HCT116 (cell line): Measurements from ENCODE around the gene PA2G4. TPM values are rescaled to one million over a fixed set of nuclear protein-coding genes. Genes with fewer than 3 reads are reported as not detected.

Experiments used
- ATAC-seq: fragments of 200-7000 bp; cut with Tn5 transposase; 2 replicates; pipeline ENCODE4 v1.9.1; 2020; ENCODE audit warnings: mild to moderate bottlenecking, moderate library complexity
- BruUV-seq: library from RNA; stranded (reverse); fragments of 400-500 nt; replicated peaks from 2 replicates; lab custom pipeline; 2021; lab: Mats Ljungman, UMichigan
- CTCF ChIA-PET: fragments of 300-600 bp; sonication (Branson Sonifier 250); formaldehyde crosslinking; loops from one replicate; lab custom pipeline; 2021; ENCODE audit warnings: antibody characterized with exemption; lab: Charles Lee
- POLR2A ChIA-PET: fragments of 300-600, 350-600 bp; sonication (Branson Sonifier 250); formaldehyde crosslinking; loops from one replicate; lab custom pipeline; 2021; ENCODE audit warnings: antibody characterized with exemption; lab: Charles Lee
- RAD21 ChIA-PET, 2 experiments: fragments of 300-600 bp; sonication (Branson Sonifier 250); formaldehyde crosslinking; loops; one replicate each; lab custom pipeline; 2023; ENCODE audit warnings: low total read pairs in 2 of 2; ENCODE audit not compliant: uncharacterized antibody in 2 of 2, unreplicated experiment in 2 of 2, low non-redundant PET in 1 of 2; lab: Charles Lee
- DNase-seq: peaks from one replicate; pipeline ENCODE4 v3.0.0-alpha.2; 2010; ENCODE audit warnings: low read depth, low spot score
- H2AFZ ChIP-seq: fragments of 200-600 bp; shearing (Covaris generic), sonication (generic); 2 replicates; pipeline ENCODE4 v1.6.1; 2017; ENCODE audit warnings: low read depth, mixed run types, mixed read lengths, antibody characterized with exemption, low read length; ENCODE audit not compliant: poor library complexity, severe bottlenecking
- H3K27ac ChIP-seq: 2 replicates; pipeline ENCODE4 v1.5.1; 2012; ENCODE audit warnings: low read depth, low read length
- H3K27me3 ChIP-seq: fragments of 200-600 bp; sonication (generic); 2 replicates; pipeline ENCODE4 v1.6.1; 2016; ENCODE audit warnings: mixed run types, low read length, mixed read lengths; ENCODE audit not compliant: insufficient read depth
- H3K36me3 ChIP-seq, 2 experiments: fragments of 200-500 bp in 1 of 2; fragments of 200-600 bp in 1 of 2; sonication (Bioruptor generic) in 1 of 2; sonication (generic) in 1 of 2; 2 replicates each; pipeline versions ENCODE4 v1.5.1 to v1.6.1; 2014 to 2016; ENCODE audit warnings: low read length in 2 of 2, inconsistent platforms in 1 of 2, mixed read lengths in 1 of 2, mixed run types in 1 of 2; ENCODE audit not compliant: insufficient read depth in 2 of 2, control insufficient read depth in 1 of 2
- H3K4me1 ChIP-seq, 2 experiments: fragments of 200-600 bp in 1 of 2; sonication (generic) in 1 of 2; 2 replicates each; pipeline versions ENCODE4 v1.5.1 to v1.6.1; 2012 to 2017; ENCODE audit warnings: low read length in 2 of 2, inconsistent platforms in 1 of 2, mild to moderate bottlenecking in 1 of 2, mixed read lengths in 1 of 2, mixed run types in 1 of 2, moderate library complexity in 1 of 2; ENCODE audit not compliant: insufficient read depth in 2 of 2, control insufficient read depth in 1 of 2
- H3K4me2 ChIP-seq: fragments of 200-600 bp; sonication (generic); 2 replicates; pipeline ENCODE4 v1.6.1; 2017; ENCODE audit warnings: mixed run types, low read length, mixed read lengths
- H3K4me3 ChIP-seq, 2 experiments: fragments of 200-600 bp in 1 of 2; sonication (generic) in 1 of 2; replicated peaks in 1 of 2; 2 replicates each; pipeline ENCODE4 v1.5.1; 2011 to 2016; ENCODE audit warnings: low read length in 2 of 2, control low read depth in 1 of 2, low read depth in 1 of 2, mild to moderate bottlenecking in 1 of 2, mixed read lengths in 1 of 2, mixed run types in 1 of 2
- H3K79me2 ChIP-seq: fragments of 200-600 bp; sonication (generic); 2 replicates; pipeline ENCODE4 v1.6.1; 2017; ENCODE audit warnings: mild to moderate bottlenecking, mixed run types, low read length, moderate library complexity, mixed read lengths; ENCODE audit not compliant: insufficient read depth
- H3K9ac ChIP-seq: fragments of 200-600 bp; sonication (generic); 2 replicates; pipeline ENCODE4 v1.6.1; 2016; ENCODE audit warnings: low read length, mixed read lengths
- H3K9me2 ChIP-seq: fragments of 200-600 bp; sonication (generic), shearing (Covaris generic); 2 replicates; pipeline ENCODE4 v1.6.1; 2017; ENCODE audit warnings: mixed run types, mild to moderate bottlenecking, moderate library complexity; ENCODE audit not compliant: insufficient read depth
- H3K9me3 ChIP-seq, 2 experiments: fragments of 200-500 bp in 1 of 2; fragments of 200-600 bp in 1 of 2; sonication (Bioruptor generic) in 1 of 2; sonication (generic) in 1 of 2; 2 replicates each; pipeline ENCODE4 v1.6.1; 2014 to 2017; ENCODE audit warnings: low read length in 2 of 2, mixed read lengths in 2 of 2, inconsistent platforms in 1 of 2, low read depth in 1 of 2, mild to moderate bottlenecking in 1 of 2, mixed run types in 1 of 2, moderate library complexity in 1 of 2; ENCODE audit not compliant: control insufficient read depth in 1 of 2, insufficient read depth in 1 of 2
- H4K20me1 ChIP-seq: fragments of 200-600 bp; sonication (generic), shearing (Covaris generic); 2 replicates; pipeline ENCODE4 v1.6.1; 2017; ENCODE audit warnings: mixed run types, mild to moderate bottlenecking, moderate library complexity; ENCODE audit not compliant: insufficient read depth
- ATF3 ChIP-seq: IDR thresholded peaks from 2 replicates; pipeline ENCODE4 v1.6.1; 2012
- CEBPB ChIP-seq: IDR thresholded peaks from 2 replicates; pipeline ENCODE4 v1.6.1; 2012; ENCODE audit warnings: low read depth
- CTCF ChIP-seq, 3 experiments: fragments of 200-600 bp in 1 of 3; sonication (generic) in 1 of 3; IDR thresholded peaks in 2 of 3; conservative IDR thresholded peaks in 1 of 3; 2 replicates each; pipeline ENCODE4 v1.5.1; 2012 to 2017; ENCODE audit warnings: low read depth in 2 of 3, low read length in 2 of 3, antibody characterized with exemption in 1 of 3, borderline replicate concordance in 1 of 3, control low read depth in 1 of 3, mild to moderate bottlenecking in 1 of 3, mixed read lengths in 1 of 3, mixed run types in 1 of 3, moderate library complexity in 1 of 3; ENCODE audit not compliant: insufficient read depth in 1 of 3
- EGR1 ChIP-seq: IDR thresholded peaks from 2 replicates; pipeline ENCODE4 v1.6.1; 2012; ENCODE audit warnings: low read depth
- ELF1 ChIP-seq: IDR thresholded peaks from 2 replicates; pipeline ENCODE4 v1.6.1; 2012; ENCODE audit warnings: low read depth, borderline replicate concordance
- EZH2 ChIP-seq: fragments of 200-600 bp; sonication (generic); IDR thresholded peaks from 2 replicates; pipeline ENCODE4 v1.6.1; 2017; ENCODE audit warnings: antibody characterized with exemption, mixed run types
- EZH2phosphoT487 ChIP-seq: fragments of 200-600 bp; IDR thresholded peaks from 2 replicates; pipeline ENCODE4 v1.6.1; 2018; ENCODE audit warnings: antibody characterized with exemption, borderline replicate concordance
- FOSL1 ChIP-seq: IDR thresholded peaks from 2 replicates; pipeline ENCODE4 v1.6.1; 2012; ENCODE audit warnings: low read depth
- JUND ChIP-seq: IDR thresholded peaks from 2 replicates; pipeline ENCODE4 v1.6.1; 2012
- MAX ChIP-seq: IDR thresholded peaks from 2 replicates; pipeline ENCODE4 v1.6.1; 2012
- POLR2AphosphoS5 ChIP-seq: IDR thresholded peaks from 2 replicates; pipeline ENCODE4 v1.6.1; 2011; ENCODE audit warnings: mild to moderate bottlenecking, low read depth, low read length, moderate library complexity
- RAD21 ChIP-seq: IDR thresholded peaks from 2 replicates; pipeline ENCODE4 v1.6.1; 2012; ENCODE audit warnings: low read depth, mild to moderate bottlenecking
- REST ChIP-seq: IDR thresholded peaks from 2 replicates; pipeline ENCODE4 v1.6.1; 2012; ENCODE audit warnings: low read depth
- SIN3A ChIP-seq: IDR thresholded peaks from 2 replicates; pipeline ENCODE4 v1.6.1; 2012; ENCODE audit warnings: low read depth
- SRF ChIP-seq: IDR thresholded peaks from 2 replicates; pipeline ENCODE4 v1.6.1; 2012; ENCODE audit warnings: low read depth
- TCF7L2 ChIP-seq: IDR thresholded peaks from 2 replicates; pipeline ENCODE4 v1.7.0; 2011; ENCODE audit warnings: borderline replicate concordance, inconsistent platforms; ENCODE audit not compliant: insufficient read depth, insufficient read length; ENCODE audit errors: extremely low read depth
- YY1 ChIP-seq: IDR thresholded peaks from 2 replicates; pipeline ENCODE4 v1.6.1; 2011; ENCODE audit warnings: low read length, low read depth, moderate library complexity, mild to moderate bottlenecking; ENCODE audit not compliant: insufficient replicate concordance; ENCODE audit errors: extremely low read depth
- ZBTB33 ChIP-seq: IDR thresholded peaks from 2 replicates; pipeline ENCODE4 v1.6.1; 2011; ENCODE audit warnings: mild to moderate bottlenecking, low read length, moderate library complexity; ENCODE audit not compliant: insufficient replicate concordance; ENCODE audit errors: extremely low read depth
- ZFX ChIP-seq: fragments of 450-650 bp; IDR thresholded peaks from 2 replicates; pipeline ENCODE4 v1.6.1; 2017
- ZNF274 ChIP-seq: fragments of 200-500 bp; sonication (Bioruptor generic); IDR thresholded peaks from 2 replicates; pipeline ENCODE4 v1.6.1; 2014; ENCODE audit warnings: mild to moderate bottlenecking, low read depth, low read length, inconsistent platforms
- intact Hi-C: fragments of 100-400 bp; cut with micrococcal nuclease; formaldehyde crosslinking; loops from 2 replicates; pipeline ENCODE4 v1.10.0; 2022
- total RNA-seq: library from RNA; stranded (reverse); gene quantifications from one replicate; pipeline ENCODE4 v1.2.1, GENCODE V29; 2021; ENCODE audit not compliant: unreplicated experiment

The PA2G4 gene
- total RNA-seq, 1 experiment from 2014 or later = 302 TPM

GRCh38 chr12:56071648-56072047 lies 32.7 kb upstream of the PA2G4 start:
- Histone ChIP-seq H3K9ac (no peak overlapping the region), H2AFZ (no peak overlapping the region), H3K9me3 (no peaks in the 10 kb centered on the region), H4K20me1 (no peaks in the 10 kb centered on the region), H3K27me3 (no peaks in the 10 kb centered on the region), H3K9me2 (no peaks in the 10 kb centered on the region), H3K4me3 (no peak overlapping the region), H3K79me2 (no peaks in the 10 kb centered on the region), H3K27ac (no peak overlapping the region), H3K36me3 (no peaks in the 10 kb centered on the region), H3K4me2 (no peak overlapping the region; the same call in 1 of the 2 replicates), H3K4me1 (peaks cover 3 to 17% of the 10 kb centered on the region in 2 experiments; a peak in 3 of 4 replicates)
- ATAC-seq (peak; percentile 36; the same call in 1 of the 2 replicates), DNase-seq (no peak)
- intact Hi-C loops = no loop called here
- TF ChIP-seq CTCF (IDR thresholded peaks at IDR 0.05 in 2 of 3, conservative IDR thresholded peaks at IDR 0.05 in 1 of 3; ENCODE audit: borderline replicate concordance in 1 of 3, insufficient read depth in 1 of 3, low read depth in 2 of 3, low read length in 2 of 3) = no peak
- TF ChIP-seq ZNF274 = no peak
- TF ChIP-seq POLR2AphosphoS5 = no peak
- TF ChIP-seq EGR1 = no peak
- no peak for TF ChIP-seq RAD21
- no peak for TF ChIP-seq ATF3
- no peak for TF ChIP-seq FOSL1
- TF ChIP-seq REST = no peak
- TF ChIP-seq MAX = no peak
- no peak for TF ChIP-seq ELF1
- no peak for TF ChIP-seq SRF
- TF ChIP-seq EZH2phosphoT487 = no peak
- TF ChIP-seq EZH2 = no peak
- no peak for TF ChIP-seq CEBPB
- no peak for TF ChIP-seq JUND
- no peak for TF ChIP-seq YY1
- TF ChIP-seq TCF7L2 = no peak
- no peak for TF ChIP-seq ZFX
- TF ChIP-seq ZBTB33 = no peak
- TF ChIP-seq SIN3A = no peak
- ChIA-PET CTCF (interaction anchor here (1.8 kb wide), 1 partner anchor 12 kb away, joined by 4 read pairs; no protein-coding TSS in a partner anchor), RAD21 (no interaction called here), POLR2A (interaction anchor here (1.0 kb wide), 1 partner anchor 32 kb away, joined by 3 read pairs; the partner anchor contains the start of gene PA2G4)
- BruUV-seq = no TSS peak
